HG03460 (cell line): ENCODE measurements around the gene DIPK1B.
"Not testable (repeated sequence)": the region's sequence is repeated elsewhere in the genome, so short reads cannot be mapped to it uniquely, and the experiment has no call there.

Experiments
- ATAC-seq: cut with Tn5 transposase; IDR thresholded peaks from one replicate; pipeline ENCODE4 v1.9.1; 2021; ENCODE audit not compliant: unreplicated experiment

DIPK1B gene

DNA sequence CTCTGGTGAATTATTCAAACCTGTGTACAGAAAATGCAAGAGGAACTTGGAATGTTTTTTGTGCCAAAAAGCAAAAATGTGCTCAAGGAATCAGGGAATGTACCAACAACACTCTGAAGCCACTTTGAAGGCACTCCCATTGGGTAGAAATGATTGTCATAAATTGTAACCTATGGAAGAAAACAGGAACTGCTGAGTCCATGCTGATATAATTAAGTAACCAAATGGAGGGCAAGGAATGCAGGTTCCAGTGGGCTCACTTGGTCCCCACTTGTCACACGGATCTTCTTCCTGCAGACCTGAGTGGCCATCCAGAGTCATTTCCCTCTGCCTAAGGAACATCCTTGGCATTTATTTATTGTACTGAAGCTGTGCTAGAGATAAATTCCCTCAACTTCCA, 38.9 kb downstream of the DIPK1B start:
- no peak for ATAC-seq

DNA sequence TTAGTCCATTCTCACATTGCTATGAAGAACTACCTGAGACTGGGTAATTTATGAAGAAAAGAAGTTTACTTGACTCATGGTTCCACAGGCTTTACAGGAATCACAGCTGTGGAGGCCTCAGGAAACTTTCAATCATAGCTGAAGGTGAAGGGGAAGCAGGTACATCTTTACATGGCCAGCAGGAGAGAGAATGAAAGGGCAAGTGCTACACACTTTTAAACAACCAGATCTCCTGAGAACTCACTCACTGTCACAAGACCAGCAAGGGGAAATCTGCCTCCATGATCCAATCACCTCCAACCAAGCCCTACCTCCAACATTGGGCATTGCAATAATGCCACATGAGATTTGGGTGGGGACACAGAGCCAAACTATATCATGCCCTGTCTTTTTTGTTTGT, 39.4 kb downstream of the DIPK1B start:
- no peak for ATAC-seq

- no peak for ATAC-seq
Measured at GRCh38 chr9:136753371-136754058, 41.1 kb downstream of the DIPK1B start.

DNA sequence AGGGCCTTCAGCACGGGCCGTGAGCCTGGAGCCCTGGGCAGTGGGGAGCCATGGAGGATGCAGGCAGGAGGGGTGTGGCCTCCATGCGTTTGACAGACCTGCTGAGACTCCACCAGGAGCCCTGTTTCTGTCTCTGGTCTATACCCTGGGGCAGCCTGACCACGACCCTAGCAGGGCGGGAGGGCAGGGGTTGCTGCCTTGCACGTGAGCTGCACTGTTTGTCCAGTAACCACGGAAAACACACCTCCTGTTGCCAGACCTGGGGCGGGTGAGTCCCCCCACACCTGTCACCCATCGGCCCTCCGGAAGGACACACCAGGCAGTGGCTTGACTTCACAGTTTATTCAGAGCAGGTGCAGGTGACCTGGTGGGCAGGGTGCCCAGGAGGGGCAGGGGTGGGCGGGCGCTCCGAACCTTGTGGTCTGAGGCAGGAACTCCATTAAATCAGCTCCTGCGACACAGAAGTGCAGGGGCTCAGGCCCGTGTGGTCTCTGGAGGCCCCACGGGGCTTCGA, 41.7 kb downstream of the DIPK1B start:
- ATAC-seq, result no peak

DNA sequence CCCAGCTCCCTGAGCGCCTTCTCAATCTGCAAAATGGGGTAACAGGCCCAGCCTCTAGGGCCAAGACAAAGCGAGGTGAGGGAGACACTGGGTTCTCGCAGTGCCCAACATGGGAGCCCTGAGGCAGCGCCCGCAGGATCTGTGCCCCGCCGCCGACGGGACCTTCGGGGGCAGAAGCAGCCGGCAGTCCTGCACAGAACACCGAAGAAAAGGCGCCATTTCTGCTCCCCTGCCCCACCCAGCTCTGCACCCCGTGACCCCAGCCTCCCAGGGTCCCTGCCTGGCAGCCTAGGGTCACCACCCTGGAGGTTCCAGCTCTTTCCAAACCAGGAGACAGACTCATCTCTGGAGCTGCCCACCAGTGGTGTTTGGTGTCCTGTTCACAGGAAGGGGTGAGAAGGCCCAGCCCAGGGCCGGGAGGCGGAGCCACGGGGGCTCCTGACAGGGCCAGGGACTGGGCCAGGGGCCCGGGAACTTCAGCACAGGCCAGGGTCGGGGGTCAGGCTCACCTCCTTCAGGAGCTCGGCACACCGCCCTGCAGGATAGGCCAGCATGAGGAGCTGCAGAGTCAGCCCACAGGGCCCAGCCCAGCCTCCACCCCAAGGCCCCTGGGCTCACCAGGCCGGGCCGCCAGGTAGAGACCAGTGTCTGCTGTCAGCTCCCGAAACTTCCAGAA, 42.4 kb downstream of the DIPK1B start:
- ATAC-seq, result no peak

GRCh38 chr9:136755302-136756133, 43.1 kb downstream of the DIPK1B start:
- not testable (repeated sequence) for ATAC-seq

DNA sequence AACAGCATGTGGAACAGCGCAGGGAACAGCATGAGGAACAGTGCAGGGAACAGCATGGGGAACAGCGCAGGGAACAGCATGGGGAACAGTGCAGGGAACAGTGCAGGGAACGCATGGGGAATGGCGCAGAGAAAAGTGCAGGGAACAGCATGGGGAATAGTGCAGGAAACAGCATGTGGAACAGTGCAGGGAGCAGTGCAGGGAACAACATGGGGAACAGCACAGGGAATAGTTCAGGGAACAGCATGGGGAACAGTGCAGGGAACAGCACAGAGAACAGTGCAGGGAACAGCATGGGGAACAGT, 43.7 kb downstream of the DIPK1B start:
- ATAC-seq, result no peak

GRCh38 chr9:136756836-136757235, 44.5 kb downstream of the DIPK1B start:
- ATAC-seq, result no peak

DNA sequence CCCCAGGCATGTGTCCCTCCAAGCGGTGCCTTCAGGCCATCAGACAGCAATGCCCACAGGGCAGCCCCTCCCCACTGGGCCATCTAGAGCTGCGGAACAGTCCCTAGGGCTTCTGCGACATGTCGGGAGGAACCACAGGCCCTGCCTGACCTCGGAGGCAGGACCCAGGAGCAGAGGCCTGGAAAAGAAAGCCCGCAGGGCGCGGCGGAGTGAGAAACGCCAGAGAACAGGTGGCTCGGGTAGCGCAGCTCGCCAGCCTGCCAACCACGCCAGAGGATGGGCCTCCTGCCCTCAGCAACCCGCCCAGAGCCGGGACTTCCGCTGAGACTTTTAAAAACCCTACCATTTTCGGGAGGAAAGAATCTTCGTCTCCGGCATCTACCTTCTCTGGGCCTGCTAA, 45.0 kb downstream of the DIPK1B start:
- no peak for ATAC-seq

GRCh38 chr9:136757751-136758140, 45.4 kb downstream of the DIPK1B start:
- no peak for ATAC-seq

GRCh38 chr9:136759001-136759400, 46.6 kb downstream of the DIPK1B start:
- no peak for ATAC-seq

- no peak for ATAC-seq
Measured at GRCh38 chr9:136759436-136760325, 47.3 kb downstream of the DIPK1B start.

GRCh38 chr9:136760424-136760823, 48.1 kb downstream of the DIPK1B start:
- ATAC-seq, result no peak

DNA sequence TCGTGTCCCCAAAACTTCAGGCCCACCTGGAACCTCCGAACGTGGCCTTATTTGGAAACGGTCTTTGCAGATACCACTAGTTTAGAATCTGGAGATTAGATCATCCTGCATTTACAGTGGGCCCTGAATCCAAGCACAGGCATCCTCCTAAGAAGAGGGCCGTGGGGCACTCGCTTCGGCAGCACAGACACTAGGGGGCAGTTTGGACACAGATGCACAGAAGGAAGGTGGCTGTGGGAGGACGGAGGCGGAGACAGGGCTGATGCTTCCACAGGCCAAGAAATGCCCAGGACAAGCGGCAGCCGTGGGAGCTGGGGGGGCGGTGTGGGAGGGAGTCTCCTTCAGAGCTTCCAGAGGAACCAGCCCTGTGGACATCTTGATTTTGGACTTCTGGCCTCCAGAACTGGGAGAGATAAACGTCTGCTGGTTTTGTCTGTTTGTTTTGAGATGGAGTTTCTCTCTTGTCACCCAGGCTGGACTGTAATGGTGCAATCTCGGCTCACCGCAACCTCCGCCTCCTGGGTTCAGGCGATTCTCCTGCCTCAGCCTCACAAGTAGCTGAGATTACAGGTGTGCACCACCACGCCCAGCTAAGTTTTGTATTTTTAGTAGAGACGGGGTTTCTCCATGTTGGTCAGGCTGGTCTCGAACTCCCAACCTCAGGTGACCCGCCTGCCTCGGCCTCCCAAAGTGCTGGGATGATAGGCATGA, 48.6 kb downstream of the DIPK1B start:
- not testable (repeated sequence) for ATAC-seq

- no peak for ATAC-seq
Measured at GRCh38 chr9:136761545-136761981, 49.2 kb downstream of the DIPK1B start.

DNA sequence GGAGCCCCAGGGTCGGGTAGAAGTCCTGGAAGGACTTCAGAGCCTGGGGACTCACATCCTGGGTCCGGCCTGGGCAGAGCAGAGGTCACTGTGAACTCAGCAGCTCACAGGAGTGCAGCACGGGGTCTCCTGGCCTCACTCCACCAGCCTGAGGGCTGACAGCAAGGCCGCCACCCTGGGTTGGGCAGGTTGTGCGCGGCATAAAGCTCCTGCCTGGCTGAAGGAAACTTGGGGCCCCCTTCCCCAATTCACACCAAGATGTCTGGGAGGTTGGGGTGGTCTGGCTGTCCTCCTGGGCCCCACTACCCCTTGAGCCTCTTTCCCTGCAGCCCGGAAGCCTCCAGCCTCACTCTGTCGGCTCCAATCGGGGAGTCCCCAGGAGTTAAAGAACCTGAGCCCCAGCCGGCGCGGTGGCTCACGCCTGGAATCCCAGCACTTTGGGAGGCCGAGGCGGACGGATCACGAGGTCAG, 49.9 kb downstream of the DIPK1B start:
- no peak for ATAC-seq

DNA sequence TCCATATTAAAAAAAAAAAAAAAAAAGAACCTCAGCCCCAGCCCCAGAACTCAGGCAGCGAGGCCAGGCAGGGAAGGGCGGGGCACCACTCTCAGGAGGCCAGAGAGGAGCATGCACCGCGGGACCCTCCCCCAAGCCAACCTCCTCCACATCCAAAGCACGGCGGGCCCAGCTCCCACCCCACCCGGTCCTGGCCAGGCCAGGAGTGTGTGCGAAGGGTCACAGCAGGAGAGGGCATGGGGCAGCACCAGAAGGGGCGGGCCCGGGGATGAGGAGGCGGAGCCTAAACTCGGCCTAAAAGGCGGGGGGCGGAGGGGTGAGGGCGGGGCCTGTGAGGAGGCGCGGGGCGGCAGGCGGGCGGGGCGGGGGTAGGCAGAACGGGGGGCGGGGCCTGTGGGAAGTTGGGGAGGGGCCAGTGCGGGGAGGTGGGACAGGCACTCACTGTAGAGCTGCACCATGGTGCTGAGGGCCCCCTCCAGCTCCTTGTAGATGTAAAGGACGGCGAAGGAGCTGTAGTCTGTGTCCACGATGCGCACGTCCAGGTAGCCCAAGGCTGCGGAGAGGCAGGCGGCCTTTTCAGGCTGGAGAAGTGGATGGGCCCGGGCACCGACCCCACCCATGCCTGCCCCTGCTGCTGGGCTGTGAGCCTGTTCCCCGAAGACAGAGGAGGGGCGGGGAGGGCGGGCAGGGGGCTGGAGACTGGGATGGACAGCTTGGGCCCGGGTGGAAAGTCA, 50.7 kb downstream of the DIPK1B start:
- ATAC-seq, result no peak

GRCh38 chr9:136763649-136764035, 51.3 kb downstream of the DIPK1B start:
- ATAC-seq, result no peak

DNA sequence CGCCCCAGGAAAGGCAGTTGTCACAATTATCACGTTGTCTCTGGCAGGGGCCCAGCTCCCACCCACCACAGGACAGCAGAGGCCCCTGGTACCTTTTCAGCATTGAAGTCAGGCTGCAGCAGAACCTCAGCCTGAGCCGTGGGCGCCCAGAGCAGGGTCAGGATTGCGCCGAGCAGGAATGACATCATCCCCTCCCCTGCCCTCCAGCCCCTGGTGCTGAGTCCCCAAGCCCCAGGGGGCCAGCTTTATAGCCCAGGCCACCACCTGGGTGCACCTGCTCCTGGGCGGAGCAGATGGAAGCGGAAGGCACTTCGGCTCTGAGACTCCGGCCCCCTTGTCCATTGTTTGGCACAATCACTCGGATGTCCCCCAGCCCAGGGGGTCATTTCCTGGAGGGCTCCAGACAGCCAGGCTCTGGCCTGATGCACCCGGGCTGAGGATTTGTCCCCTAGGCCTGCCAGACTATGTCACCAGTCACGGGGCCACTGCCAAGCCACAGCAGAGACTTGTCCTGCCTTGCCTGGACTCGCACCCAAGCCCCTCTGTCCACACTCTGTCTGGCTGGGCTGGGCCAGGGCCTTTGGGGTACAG, 52.0 kb downstream of the DIPK1B start, which contains the start of gene LCN15:
LCN15 (minus strand) TSS at position 218 of the 591 bp plus-strand sequence; CDS start at position 188, 30 bp downstream.
- no peak for ATAC-seq
